Activated T-cell treated with anti-CD3 and anti-CD28 coated beads for 1 hour (primary cell): ENCODE measurements around the gene MAP3K19.
"Not testable (repeated sequence)": the region's sequence is repeated elsewhere in the genome, so short reads cannot be mapped to it uniquely, and the experiment has no call there.

Source experiments
- DNase-seq: peaks from one replicate; pipeline ENCODE4 v3.0.0-alpha.2; 2020; ENCODE audit warnings: low read depth

The MAP3K19 gene

DNA sequence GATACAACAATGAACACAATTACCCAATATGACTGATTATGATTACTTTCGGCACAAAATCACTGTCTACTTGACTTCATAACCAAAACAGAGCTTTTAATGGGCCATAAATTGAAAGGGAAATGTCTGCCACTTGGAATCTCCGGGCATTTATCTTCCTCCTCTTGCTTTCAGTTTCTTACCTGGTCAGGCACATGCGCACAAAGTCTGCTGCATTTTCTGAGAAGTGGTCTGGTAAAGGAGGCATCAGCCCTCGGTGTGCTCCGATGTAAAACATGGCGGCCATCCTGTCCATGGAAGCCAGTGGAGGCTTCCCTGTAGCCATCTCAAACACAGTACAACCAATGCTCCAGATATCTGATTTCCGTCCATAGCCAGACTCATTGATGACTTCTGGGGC is 66.6 kb downstream of the MAP3K19 start:
- no peak for DNase-seq

DNA sequence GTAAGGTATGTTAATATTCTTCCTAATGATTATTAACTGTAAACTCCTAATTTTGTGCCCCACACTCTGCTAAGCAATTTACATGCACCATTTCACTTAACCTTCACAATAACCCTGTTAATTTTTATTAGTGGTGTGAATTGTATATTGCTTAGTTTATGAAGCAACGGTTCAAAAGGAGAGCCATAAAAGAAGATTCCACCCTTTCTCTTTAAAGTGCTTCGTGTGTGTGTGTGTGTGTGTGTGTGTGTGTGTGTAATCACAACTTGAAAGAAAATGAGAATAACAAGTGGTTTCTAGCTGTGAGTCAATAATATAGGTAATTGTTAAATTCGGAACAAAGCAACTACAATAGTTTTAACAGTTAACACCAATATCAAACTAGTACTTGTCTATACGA is 68.0 kb downstream of the MAP3K19 start:
- no peak for DNase-seq

DNA sequence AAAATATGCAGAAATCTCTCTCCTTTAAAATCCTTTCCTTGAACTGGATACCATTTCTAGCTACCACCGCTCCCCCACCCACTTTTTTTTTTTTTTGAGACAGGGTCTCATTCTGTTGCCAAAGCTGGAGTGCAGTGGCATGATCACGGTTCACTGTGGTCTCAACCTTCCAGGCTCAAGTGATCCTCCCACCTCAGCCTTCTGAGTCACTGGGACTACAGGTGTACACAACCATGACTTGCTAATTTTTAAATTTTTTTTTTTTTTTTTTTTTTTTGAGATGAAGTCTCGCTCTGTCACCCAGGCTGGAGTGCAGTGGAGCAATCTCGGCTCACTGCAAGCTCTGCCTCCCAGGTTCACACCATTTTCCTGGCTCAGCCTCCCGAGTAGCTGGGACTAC is 70.1 kb downstream of the MAP3K19 start:
- DNase-seq: not testable (repeated sequence)

DNA sequence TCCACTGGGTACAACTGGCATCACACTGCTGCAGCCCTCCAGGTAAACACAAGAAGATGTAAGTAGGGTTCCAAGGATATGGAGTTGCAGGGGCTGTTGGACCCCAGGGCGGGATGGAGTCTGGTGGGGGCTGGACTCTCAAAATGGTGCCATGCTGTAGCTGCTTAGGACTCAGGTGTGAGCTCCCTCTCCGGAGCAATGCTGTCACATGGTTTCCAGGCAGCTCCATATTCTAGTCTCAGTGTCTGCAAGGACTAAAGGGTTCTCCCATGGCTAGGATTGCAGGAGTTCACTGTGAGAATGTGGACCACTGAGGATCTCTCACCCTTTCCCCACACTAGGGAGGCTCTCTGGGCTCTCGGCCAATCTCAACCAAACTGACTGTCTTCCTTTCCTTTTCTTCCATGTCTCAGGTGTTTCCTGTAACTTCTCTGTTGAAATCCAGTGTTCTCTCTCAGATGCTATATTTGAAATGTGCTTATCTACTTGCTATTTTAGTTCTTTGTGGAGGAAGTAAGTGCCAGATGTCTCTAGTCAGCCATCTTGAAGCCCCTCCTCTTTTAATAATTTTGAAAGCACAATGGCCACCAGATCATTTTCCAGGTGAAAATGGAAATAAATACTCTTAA is 71.1 kb downstream of the MAP3K19 start:
- no peak for DNase-seq

DNA sequence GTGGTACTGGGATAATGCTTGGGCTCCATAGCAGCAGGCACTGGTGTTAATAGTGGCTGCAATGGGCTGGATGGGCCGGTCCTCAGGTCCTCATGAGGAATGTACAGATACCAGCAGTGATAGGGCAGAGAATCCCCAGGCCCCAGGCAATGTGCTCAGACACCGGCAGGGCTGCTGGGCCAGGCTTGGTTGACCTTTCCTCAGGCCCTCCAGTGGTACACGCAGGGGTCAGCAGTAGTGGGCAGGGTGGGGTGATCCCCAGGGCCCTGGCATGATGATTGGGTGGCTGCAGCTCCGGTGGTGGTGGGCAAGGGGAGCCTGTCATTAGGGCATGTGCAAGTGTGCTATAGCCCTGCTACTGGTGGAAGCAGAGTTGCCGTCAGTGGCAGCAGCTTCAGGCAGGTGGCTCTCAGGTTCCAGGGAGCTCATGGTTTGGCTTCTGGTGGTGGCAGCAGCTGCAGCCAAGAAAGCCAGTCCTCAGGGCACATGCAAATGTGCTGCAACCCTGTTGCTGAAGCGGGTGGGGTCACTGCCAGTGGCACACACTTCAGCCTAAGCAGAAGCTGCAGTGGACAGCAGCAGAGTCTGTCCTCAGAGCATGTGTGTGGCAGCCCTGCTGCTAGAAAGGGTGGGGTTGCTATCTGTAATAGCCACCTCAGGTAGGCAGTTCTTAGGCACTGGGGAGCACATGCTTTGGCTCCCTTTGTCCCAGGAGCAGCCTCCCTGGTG is 71.8 kb downstream of the MAP3K19 start:
- no peak for DNase-seq

DNA sequence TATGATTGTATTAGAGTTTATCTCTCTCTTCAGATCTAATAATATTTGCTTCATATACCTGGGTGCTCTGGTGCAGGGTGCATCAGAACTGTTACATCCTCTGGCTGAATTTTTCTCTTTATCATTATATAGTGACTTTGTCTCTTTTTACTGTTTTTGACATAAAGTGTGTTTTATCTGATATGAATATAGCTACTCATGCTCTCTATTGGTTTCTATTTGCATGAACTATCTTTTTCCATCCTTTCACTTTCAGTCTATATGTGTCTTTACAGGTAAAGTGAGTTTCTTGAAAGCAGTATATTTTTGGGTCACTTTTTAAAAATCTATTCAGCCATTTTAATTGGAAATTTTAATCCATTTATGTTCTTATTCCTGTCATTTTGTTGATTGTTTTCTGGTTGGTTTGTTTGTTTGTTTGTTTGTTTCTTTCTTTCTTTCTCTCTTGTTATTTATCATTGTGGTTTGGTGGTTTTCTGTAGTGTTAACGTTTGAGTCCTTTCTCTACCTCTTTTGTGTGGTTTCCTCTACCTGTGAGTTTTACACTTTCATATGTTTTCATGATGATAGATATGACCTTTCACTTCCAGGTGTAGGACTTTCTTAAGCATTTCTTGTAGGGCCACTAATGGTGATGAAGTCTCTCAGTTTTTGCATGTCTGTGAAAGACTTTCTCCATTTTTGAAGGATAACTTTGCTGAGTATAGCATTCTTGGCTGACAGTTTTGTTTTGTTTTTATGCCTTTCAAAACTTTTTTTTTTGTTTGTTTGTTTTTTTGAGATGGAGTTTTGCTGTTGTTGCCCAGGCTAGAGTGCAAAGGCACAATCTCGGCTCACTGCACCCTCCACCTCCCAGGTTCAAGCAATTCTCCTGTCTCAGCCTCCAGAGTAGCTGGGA is 73.8 kb downstream of the MAP3K19 start:
- no peak for DNase-seq

DNA sequence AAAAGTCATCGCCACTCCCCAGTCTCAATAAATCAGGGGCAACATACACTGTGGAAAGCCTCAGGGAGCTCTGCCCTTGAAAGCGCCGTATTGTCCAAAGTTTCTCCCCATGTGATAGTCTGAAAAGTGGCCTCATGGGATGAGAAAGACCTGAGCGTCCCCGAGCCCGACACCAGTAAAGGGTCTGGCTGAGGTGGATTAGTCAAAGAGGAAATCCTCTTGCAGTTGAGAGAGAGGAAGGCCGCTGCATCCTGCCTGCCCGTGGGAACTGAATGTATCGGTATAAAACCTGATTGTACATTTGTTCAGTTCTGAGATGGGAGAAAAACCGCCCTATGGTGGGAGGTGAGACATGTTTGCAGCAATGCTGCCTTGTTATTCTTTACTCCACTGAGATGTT is 80.1 kb downstream of the MAP3K19 start:
- not testable (repeated sequence) for DNase-seq

DNA sequence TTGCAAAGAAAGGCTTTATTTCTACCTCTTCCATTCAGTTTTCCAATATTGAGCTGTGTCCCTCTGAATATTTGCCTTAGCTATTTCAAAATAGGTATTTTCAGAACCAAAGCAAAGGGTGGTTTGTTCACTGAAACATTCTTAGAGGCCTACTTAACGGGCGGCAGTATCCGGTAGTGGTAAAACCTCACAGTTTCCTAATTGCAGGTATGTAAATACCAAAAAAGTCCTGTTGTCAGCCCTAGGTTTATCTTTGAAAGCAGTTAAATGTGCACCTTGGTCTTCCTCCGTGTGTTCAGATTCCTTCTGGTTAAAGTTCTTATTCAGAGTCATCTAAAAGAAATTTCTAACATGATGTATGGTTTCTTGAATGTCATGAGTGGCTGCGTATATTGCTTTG is 89.8 kb downstream of the MAP3K19 start:
- DNase-seq: no peak

DNA sequence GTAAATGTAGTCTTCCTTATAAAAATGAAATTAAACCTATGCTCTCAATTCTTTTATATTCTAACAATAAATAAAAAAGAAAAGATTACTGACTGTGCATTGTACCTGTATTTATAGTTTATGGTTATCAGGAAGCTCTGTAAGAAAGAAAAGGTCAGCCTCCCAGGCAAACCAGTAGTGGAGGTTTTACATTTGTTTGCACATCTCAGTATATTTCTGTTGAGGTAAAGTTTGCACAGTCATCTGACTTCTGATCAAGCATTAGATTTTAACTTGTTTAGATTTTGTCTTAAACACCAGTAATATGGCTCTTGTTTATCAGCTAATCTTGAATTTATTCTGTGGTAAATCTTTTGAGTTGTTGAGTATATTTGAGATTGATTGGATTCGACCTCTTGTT is 91.5 kb downstream of the MAP3K19 start:
- DNase-seq: no peak

DNA sequence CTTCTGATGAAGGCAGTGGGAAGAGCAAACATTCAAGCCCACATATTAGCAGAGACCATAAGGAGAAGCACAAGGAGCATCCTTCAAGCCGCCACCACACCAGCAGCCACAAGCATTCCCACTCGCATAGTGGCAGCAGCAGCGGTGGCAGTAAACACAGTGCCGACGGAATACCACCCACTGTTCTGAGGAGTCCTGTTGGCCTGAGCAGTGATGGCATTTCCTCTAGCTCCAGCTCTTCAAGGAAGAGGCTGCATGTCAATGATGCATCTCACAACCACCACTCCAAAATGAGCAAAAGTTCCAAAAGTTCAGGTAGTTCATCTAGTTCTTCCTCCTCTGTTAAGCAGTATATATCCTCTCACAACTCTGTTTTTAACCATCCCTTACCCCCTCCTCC is 93.2 kb downstream of the MAP3K19 start:
- DNase-seq: no peak

DNA sequence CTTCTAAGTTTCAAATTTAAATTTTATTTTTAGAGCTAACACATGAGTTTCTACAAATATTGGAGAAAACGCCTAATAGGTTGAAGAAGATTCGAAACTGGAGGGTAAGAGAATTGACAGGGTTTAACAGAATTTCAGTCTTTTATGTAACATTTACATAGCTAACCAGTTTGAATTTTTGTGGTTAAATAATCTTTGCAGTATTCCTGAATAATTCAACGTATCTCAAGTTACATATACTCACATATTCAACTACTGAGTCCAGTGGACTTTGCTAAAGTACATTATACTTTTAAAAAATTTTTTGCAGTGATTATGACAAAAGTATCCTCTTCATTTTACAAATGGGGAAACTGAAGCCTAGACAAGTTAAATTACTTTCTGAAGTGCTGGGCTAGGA is 94.6 kb downstream of the MAP3K19 start:
- DNase-seq: no peak

DNA sequence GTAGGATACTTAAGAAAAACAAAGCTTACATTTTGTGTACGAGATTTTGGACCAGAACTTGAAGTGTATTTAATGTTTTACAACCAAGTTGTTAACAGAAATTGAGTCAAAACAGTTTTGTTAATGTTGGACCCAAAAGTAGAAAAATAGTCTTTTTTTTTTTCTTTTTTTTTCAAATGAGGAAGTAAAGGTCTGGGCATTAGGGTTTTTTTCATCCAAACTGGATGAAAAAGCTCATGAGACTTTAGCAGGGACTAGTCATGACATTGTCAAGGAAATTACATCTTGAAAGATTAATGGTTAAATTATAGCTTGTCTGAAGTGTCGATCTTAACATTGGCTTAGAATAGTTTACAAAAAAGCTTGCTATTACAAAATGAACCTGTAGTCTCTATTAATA is 96.4 kb downstream of the MAP3K19 start:
- no peak for DNase-seq

DNA sequence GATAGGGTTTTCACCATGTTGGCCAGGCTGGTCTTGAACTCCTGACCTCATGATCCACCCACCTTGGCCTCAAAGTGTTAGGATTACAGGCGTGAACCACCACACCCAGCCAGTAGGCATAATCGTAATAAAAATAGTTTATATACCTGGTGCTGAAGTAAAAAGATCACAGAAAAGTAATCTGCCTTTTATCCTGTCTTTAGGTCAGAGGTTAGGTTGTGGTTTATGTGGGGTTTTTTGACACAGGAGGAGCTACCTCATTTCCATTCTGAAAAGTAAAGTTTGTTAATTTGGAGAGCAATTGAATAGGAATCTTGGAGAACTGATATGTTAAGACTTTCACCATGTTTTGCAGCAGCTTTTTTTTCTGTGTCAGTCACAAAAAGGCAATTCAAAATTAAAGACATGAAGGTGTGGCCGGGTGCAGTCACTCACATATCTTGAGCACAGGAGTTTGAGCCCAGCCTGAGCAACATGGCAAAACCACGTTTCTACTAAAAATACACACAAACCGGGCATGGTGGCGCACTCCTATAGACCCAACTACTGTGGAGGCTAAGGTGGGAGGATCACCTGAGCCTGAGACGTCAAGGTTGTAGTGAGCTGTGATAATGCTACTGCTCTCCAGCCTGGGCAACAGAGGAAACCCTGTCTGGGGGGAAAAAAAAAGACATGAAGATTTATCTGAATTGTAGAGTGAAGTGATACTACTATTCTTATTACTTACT is 97.1 kb downstream of the MAP3K19 start:
- no peak for DNase-seq

DNA sequence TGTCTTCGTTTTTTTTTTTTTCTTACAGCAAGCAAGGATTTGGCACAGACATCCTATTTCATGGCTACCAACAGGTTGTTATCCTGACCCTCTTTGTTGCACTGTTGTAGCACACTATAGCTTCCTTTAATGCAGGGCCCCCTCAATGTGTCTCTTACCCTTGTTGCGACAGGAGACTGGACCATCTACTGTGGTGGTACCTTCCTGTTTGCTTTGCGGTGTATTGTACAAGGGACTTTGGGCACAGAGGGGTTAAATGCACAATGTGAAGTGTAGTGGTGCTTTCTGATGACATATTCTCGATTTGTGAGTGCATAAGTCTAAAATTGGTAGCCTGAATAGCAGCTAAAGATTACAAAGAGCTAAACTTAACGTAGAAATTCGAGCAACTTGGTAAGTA is 101.2 kb downstream of the MAP3K19 start:
- no peak for DNase-seq

DNA sequence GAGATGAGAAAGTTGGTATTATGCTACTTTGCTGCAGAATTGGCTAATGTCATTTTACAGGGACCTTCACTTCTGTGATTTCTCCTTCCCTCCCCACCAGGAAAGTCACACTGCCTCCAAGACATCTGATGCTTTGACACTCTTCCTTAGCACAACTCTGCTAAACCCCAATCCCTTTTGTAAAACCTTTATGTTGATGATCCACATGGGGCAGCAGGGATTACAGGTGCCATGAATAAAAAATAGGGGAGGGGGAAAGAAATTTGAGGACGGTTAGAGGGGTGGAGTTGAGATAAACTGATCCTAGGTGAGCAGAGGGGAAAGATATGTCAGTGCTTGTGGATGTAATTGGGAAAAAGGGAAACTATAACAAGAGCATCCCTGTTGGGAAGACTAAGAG is 102.3 kb downstream of the MAP3K19 start:
- DNase-seq: no peak

DNA sequence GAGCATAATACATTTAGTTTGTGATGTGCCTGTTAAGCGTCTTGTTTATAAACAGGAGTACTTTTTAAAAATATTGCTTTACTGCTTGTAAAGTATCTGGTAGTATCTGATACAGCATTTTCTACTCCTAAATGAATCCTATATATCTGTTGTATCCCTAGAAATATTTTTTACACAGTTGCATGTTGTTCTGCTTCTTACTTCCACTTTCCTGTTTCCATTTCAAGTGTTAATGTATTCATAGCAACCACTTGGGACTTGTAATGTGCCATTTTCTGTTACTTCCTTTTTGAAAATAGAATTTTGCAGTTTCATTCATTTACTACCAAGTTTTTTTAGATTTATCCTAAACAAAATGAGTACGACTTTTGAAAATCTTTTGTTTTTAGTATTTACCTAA is 103.7 kb downstream of the MAP3K19 start:
- no peak for DNase-seq

DNA sequence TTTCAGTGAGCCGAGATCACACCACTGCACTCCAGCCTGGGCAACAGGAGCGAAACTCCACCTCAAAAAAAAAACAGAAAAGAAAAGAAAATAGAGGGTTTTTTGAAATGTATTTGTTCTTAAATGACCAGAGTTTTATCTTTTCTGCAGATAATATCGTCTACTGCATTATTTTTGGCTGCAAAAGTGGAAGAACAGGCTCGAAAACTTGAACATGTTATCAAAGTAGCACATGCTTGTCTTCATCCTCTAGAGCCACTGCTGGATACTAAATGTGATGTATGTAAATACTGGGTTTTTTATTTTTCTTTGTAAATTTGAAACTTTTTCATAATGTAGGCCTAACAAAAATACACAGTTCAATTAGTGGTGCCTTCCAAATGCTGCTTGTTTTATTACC is 110.6 kb downstream of the MAP3K19 start:
- no peak for DNase-seq

DNA sequence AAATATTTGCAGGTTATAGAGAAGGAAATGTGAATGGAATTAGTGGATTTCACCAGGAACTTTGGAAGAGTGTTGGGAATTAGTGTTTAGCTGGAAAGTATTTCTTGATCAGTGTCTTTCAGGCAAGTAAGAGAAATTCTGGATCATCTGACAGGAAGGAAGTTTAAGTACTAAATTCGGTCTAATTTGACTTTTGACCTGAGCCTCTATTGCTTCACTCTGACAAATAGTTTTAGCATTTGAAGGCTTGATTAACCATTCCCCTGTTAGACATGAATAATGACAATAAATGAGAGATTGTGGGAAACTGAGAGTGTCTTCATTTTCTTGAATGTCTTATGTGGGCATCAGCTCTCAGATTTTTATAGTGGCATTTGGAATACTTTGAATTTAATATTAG is 112.6 kb downstream of the MAP3K19 start:
- no peak for DNase-seq

DNA sequence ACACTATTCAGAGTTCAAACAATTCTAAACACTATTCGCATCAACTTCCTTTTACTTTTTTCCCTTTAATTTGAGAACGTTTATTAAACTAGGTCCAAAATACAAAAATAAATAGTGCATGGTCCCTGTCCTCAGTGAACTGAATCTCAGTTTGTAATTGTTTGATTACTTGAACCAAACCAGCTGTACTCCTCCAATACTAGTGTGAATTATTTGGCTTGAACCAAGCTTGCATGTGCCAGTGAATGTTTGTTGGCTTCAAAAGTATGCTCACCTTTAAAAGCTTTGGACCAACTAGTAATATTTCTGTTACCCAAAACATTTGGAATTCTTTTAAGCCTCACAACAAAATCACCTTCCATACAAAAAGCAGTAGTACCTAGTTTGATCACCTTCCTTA is 113.1 kb downstream of the MAP3K19 start:
- DNase-seq: no peak

DNA sequence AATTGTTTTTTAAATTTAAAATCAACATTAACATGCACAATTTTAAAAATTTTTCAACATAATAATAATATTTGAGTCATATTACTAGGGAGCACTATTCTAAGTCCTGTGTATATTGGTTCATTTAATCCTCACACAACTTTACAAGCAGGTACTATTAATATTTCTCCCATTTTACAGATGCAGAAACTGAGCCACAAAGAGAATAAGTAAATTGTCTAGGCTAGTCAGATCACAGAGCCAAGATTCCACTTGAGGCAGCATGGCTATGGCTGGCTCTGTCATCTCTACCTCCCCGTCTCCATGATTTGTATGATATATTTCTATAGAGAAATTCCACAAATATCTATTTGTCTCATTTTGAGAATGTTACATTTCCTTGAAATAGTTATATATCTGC is 113.5 kb downstream of the MAP3K19 start:
- DNase-seq: no peak

DNA sequence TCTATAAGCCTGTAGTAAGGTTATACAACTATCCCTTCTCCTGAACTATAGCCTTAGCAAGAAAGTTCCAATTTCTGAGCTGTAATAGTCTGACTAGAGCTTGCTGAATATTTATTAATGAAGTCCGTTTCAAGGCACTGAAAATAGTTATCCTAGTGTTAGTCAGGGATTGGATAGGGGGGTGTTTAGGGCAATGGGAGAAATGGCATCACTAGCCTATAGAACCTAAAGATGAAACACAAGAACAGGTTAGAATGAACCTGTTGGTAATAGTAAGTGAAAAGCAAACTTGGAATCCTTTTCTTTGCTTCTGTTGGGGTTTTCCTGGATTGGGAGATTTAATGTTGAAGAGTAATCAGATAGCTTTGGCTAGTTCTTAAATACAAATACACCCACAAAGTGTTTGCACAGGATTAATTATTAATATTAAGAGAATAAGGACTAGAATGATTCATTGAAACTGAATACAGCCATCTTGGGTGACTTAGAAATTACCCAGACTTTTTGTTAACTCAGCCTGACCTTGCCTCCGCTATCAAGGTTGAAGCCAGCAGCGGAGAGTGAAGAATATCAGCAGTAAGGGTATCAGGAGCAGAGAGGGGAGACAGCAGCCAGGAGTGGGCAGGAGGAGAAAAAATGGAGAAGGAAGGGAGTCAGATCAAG is 114.3 kb downstream of the MAP3K19 start:
- DNase-seq: no peak

DNA sequence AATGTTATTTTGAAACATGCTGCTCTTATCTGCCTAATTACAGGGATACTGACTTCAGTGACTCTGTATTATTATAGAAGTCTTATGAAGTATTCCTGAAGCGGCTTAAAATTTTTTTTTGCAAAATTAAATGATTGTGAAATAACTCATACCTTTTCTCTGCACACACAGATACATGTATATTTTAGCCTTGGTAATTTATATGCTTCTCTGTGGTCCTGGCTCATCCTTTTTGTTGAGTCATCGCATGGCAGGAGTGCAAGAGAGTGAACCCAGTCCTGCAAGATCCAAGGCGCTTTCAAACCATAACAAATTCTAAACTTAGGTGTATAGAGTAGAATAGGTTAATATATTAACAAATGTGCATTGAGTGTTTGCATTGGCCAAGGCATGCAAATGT is 120.1 kb downstream of the MAP3K19 start:
- no peak for DNase-seq
